Measurements from ENCODE around the gene LRRC4C.

- TF ChIP-seq CTCF (IDR thresholded peaks at IDR 0.05), result no peak
- TF ChIP-seq POLR2A (IDR thresholded peaks at IDR 0.05), result no peak
Measured at GRCh38 chr11:41050791-41051190, 408.7 kb downstream of the LRRC4C start.
